Measurements from ENCODE around the gene CEP128. TPM values are rescaled to one million over a fixed set of nuclear protein-coding genes. Genes with fewer than 3 reads are reported as not detected.
A peak's percentile ranks its signal among the peaks of the same experiment; 100 is the strongest.

Gene CEP128
- total RNA-seq, 1 donor from 2014 or later, result 1.7 TPM

- no peak for ATAC-seq
- no peak for DNase-seq (ENCODE audit: low spot score)
Measured at GRCh38 chr14:80565001-80565400, 376.5 kb downstream of the CEP128 start.

GRCh38 chr14:80564051-80564450, 377.5 kb downstream of the CEP128 start:
- DNase-seq (ENCODE audit: low spot score) (no peak), ATAC-seq (no peak)

- DNase-seq (ENCODE audit: low spot score) (no peak), ATAC-seq (no peak)
Measured at GRCh38 chr14:80560800-80561657, 380.5 kb downstream of the CEP128 start.

GRCh38 chr14:80554139-80554538, 387.4 kb downstream of the CEP128 start:
- ATAC-seq (no peak), DNase-seq (ENCODE audit: low spot score) (no peak)

- ATAC-seq (peak; percentile 91), DNase-seq (ENCODE audit: low spot score) (peak; percentile 49)
Measured at GRCh38 chr14:80549141-80549540, 392.4 kb downstream of the CEP128 start.

- no peak for DNase-seq (ENCODE audit: low spot score)
- ATAC-seq, result no peak
Measured at GRCh38 chr14:80545935-80546854, 395.3 kb downstream of the CEP128 start.

GRCh38 chr14:80544366-80544765, 397.2 kb downstream of the CEP128 start:
- no peak for ATAC-seq
- no peak for DNase-seq (ENCODE audit: low spot score)

- no peak for ATAC-seq
- no peak for DNase-seq (ENCODE audit: low spot score)
Measured at GRCh38 chr14:80543211-80543610, 398.3 kb downstream of the CEP128 start.

GRCh38 chr14:80538633-80539375, 402.7 kb downstream of the CEP128 start:
- ATAC-seq (no peak), DNase-seq (ENCODE audit: low spot score) (no peak)

GRCh38 chr14:80537626-80538025, 403.9 kb downstream of the CEP128 start:
- DNase-seq (ENCODE audit: low spot score), result no peak

GRCh38 chr14:80536456-80536855, 405.1 kb downstream of the CEP128 start:
- DNase-seq (ENCODE audit: low spot score) (no peak), ATAC-seq (no peak)

More at GRCh38 chr14:80537626-80538025, 403.9 kb downstream of the CEP128 start:
- ATAC-seq, result no peak

GRCh38 chr14:80535171-80535570, 406.4 kb downstream of the CEP128 start:
- DNase-seq (ENCODE audit: low spot score) (no peak), ATAC-seq (no peak)

- ATAC-seq (no peak), DNase-seq (ENCODE audit: low spot score) (no peak)
Measured at GRCh38 chr14:80523518-80524117, 417.9 kb downstream of the CEP128 start.

GRCh38 chr14:80522936-80523335, 418.6 kb downstream of the CEP128 start:
- no peak for DNase-seq (ENCODE audit: low spot score)
- no peak for ATAC-seq

- ATAC-seq, result no peak
Measured at GRCh38 chr14:80522411-80522810, 419.1 kb downstream of the CEP128 start.

GRCh38 chr14:80521456-80521855, 420.1 kb downstream of the CEP128 start:
- ATAC-seq (no peak), DNase-seq (ENCODE audit: low spot score) (no peak)

More at GRCh38 chr14:80522411-80522810, 419.1 kb downstream of the CEP128 start:
- DNase-seq (ENCODE audit: low spot score), result no peak

- no peak for DNase-seq (ENCODE audit: low spot score)
- ATAC-seq, result no peak
Measured at GRCh38 chr14:80519002-80519401, 422.5 kb downstream of the CEP128 start.

GRCh38 chr14:80518173-80518572, 423.4 kb downstream of the CEP128 start:
- ATAC-seq (no peak), DNase-seq (ENCODE audit: low spot score) (no peak)

- DNase-seq (ENCODE audit: low spot score) (no peak), ATAC-seq (no peak)
Measured at GRCh38 chr14:80507292-80507869, 434.2 kb downstream of the CEP128 start.

GRCh38 chr14:80504781-80505180, 436.8 kb downstream of the CEP128 start:
- no peak for ATAC-seq
- no peak for DNase-seq (ENCODE audit: low spot score)
